Measurements from ENCODE around the gene DTHD1. TPM values are rescaled to one million over a fixed set of nuclear protein-coding genes. Genes with fewer than 3 reads are reported as not detected.

The DTHD1 gene
- total RNA-seq, 2 experiments from 2014 or later = 0.11 to 0.16 TPM

DNA sequence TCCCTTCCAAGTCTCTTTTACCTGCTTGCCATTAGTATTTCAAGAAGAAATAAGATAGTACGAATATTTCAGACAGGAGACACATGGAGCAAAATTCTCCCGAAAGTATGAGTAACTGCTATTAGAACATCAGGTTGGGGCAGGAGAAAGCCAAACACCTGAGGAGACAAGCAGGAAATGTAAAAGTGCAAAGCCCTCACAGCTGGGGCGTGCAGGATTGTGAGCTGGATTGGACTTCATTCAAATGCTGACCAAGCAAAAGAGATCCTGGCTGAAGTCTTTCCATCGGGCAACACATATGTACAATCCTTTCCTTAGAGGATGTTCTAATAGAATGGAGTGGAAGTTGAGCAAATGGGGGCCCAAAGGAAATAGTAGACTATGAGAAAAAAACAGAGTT, 76.8 kb downstream of the DTHD1 start:
- ChIA-PET POLR2A (no interaction called here), CTCF (interaction anchor here (2.1 kb wide), 1 partner anchor 41 kb away, joined by 6 read pairs; no protein-coding TSS in a partner anchor)
- H3K36me3 ChIP-seq (ENCODE audit: insufficient read depth, low read length) = no peaks in the 10 kb centered on the region
- Mint-ChIP-seq H3K36me3 (ENCODE audit: low read depth) (no peaks in the 10 kb centered on the region), H3K27ac (no peak overlapping the region), H3K27me3 (no peaks in the 10 kb centered on the region), H3K9me3 (no peaks in the 10 kb centered on the region), H3K4me3 (no peak overlapping the region), H3K4me1 (ENCODE audit: low read depth) (no peaks in the 10 kb centered on the region)
- intact Hi-C loops (cut with DNase I, micrococcal nuclease) = no loop called here
- no peaks in the 10 kb centered on the region for H3K4me1 ChIP-seq (ENCODE audit: insufficient read depth, low read length)
- DNase-seq = no peak
- no peak overlapping the region for H3K27ac ChIP-seq (ENCODE audit: low read depth in 1 of 2, low read length in 2 of 2)
- ATAC-seq (ENCODE audit: poor library complexity) = no peak
- no peak for TF ChIP-seq CTCF (IDR thresholded peaks at IDR 0.05)
- H3K27me3 ChIP-seq (ENCODE audit: control insufficient read depth in 1 of 2, insufficient read depth in 2 of 2, low read length in 2 of 2) = no peaks in the 10 kb centered on the region
- H3K9me3 ChIP-seq (ENCODE audit: control insufficient read depth in 1 of 2, insufficient read depth in 1 of 2, low read length in 2 of 2) = no peaks in the 10 kb centered on the region
- no peak overlapping the region for H3K4me3 ChIP-seq (ENCODE audit: low read length)

- intact Hi-C loops (cut with DNase I, micrococcal nuclease) = no loop called here
- no peak for TF ChIP-seq CTCF (IDR thresholded peaks at IDR 0.05)
- ATAC-seq (ENCODE audit: poor library complexity) = no peak
- Mint-ChIP-seq H3K27ac (no peak overlapping the region), H3K9me3 (no peaks in the 10 kb centered on the region), H3K4me1 (ENCODE audit: low read depth) (no peaks in the 10 kb centered on the region), H3K4me3 (no peak overlapping the region), H3K36me3 (ENCODE audit: low read depth) (no peaks in the 10 kb centered on the region), H3K27me3 (no peaks in the 10 kb centered on the region)
- Histone ChIP-seq H3K36me3 (ENCODE audit: insufficient read depth, low read length) (no peaks in the 10 kb centered on the region), H3K27me3 (ENCODE audit: control insufficient read depth in 1 of 2, insufficient read depth in 2 of 2, low read length in 2 of 2) (no peaks in the 10 kb centered on the region), H3K4me3 (ENCODE audit: low read length) (no peak overlapping the region), H3K9me3 (ENCODE audit: control insufficient read depth in 1 of 2, insufficient read depth in 1 of 2, low read length in 2 of 2) (no peaks in the 10 kb centered on the region), H3K4me1 (ENCODE audit: insufficient read depth, low read length) (no peaks in the 10 kb centered on the region), H3K27ac (ENCODE audit: low read depth in 1 of 2, low read length in 2 of 2) (no peak overlapping the region)
- ChIA-PET CTCF (interaction anchor here (4.5 kb wide), 1 partner anchor 39 kb away, joined by 17 read pairs; no protein-coding TSS in a partner anchor), POLR2A (no interaction called here)
- no peak for DNase-seq
Observed at GRCh38 chr4:36360755-36361154, 79.3 kb downstream of the DTHD1 start.

DNA sequence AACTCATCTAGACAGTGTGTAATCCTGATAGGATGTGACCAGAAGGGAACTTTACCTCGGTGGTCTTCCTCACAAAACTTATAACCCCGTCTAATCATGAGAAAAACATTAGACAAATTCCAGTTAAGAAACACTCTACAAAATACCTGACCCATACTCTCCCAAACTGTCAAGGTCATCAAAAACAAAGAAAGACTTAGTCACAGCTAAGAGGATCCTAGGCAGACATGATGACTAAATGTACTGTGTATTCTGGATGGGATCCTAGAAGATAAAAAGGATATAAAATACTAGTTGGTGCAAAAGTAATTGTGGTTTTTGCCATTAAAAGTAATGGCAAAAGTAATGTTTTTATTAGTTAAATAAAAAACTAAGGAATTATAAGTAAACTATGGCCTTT, 81.6 kb downstream of the DTHD1 start:
- H3K4me3 ChIP-seq (ENCODE audit: low read length) = no peak overlapping the region
- no peak for TF ChIP-seq CTCF (IDR thresholded peaks at IDR 0.05)
- no peak overlapping the region for H3K27ac ChIP-seq (ENCODE audit: low read depth in 1 of 2, low read length in 2 of 2)
- ATAC-seq (ENCODE audit: poor library complexity) (no peak), DNase-seq (no peak)
- H3K4me1 ChIP-seq (ENCODE audit: insufficient read depth, low read length) = no peaks in the 10 kb centered on the region
- POLR2A ChIA-PET = interaction anchor here (0.6 to 1.4 kb wide), 2 partner anchors 18 to 20 kb away, joined by 3 read pairs; no protein-coding TSS in a partner anchor
- H3K36me3 ChIP-seq (ENCODE audit: insufficient read depth, low read length) = no peaks in the 10 kb centered on the region
- Mint-ChIP-seq H3K9me3 (no peaks in the 10 kb centered on the region), H3K4me1 (ENCODE audit: low read depth) (no peaks in the 10 kb centered on the region), H3K4me3 (no peak overlapping the region), H3K27me3 (no peaks in the 10 kb centered on the region), H3K27ac (no peak overlapping the region), H3K36me3 (ENCODE audit: low read depth) (no peaks in the 10 kb centered on the region)
- CTCF ChIA-PET = interaction anchor here (1.9 to 4.5 kb wide), 2 partner anchors 31 to 37 kb away, joined by 3 to 17 read pairs; no protein-coding TSS in a partner anchor
- intact Hi-C loops (cut with DNase I, micrococcal nuclease) = no loop called here
- no peaks in the 10 kb centered on the region for H3K9me3 ChIP-seq (ENCODE audit: control insufficient read depth in 1 of 2, insufficient read depth in 1 of 2, low read length in 2 of 2)
- no peaks in the 10 kb centered on the region for H3K27me3 ChIP-seq (ENCODE audit: control insufficient read depth in 1 of 2, insufficient read depth in 2 of 2, low read length in 2 of 2)
